GM21423 (cell line): ENCODE measurements around the gene NF1.
"Not testable (repeated sequence)": the region's sequence is repeated elsewhere in the genome, so short reads cannot be mapped to it uniquely, and the experiment has no call there.

ENCODE experiments used
- ATAC-seq: cut with Tn5 transposase; IDR thresholded peaks from one replicate; pipeline ENCODE4 v1.9.1; 2021; ENCODE audit warnings: mild to moderate bottlenecking, moderate library complexity; ENCODE audit not compliant: unreplicated experiment

NF1 gene

DNA sequence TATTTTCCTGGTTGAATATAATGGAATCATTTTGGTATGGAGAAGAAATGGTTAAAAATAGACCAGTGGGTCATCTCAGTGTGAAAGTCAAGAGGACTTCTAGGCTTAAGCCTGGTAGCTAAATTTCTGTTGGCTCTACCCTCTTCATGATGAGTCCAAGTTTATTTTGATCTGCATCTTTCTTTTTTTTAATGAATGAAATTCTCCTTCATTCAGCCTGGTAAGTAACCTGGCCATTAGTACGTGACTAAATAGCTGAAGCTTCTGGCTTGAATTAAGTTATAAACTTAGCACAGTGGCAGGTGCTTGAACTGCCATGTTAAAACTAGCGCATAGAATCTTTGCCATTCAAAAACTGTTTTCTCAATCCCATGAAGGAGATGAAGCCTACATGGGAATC, 28.0 kb downstream of the NF1 start:
- no peak for ATAC-seq

DNA sequence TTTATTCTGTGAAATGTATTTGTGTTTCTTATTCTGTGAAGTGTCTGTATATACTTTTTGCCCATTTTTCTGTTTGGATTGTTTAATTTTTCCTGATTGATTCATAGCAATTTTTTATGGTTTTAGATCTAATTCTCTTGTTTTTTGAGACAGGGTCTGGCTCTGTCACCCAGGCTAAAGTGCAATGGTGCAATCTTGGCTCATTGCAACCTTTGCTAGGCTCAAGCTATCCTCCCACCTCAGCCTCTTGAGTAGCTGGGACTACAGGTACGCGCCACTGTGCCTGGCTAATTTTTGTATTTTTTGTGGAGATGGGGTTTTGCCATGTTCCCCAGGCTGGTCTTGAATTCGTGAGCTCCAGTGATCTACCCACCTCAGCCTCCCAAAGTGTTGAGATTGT, 31.5 kb downstream of the NF1 start:
- ATAC-seq, result no peak

DNA sequence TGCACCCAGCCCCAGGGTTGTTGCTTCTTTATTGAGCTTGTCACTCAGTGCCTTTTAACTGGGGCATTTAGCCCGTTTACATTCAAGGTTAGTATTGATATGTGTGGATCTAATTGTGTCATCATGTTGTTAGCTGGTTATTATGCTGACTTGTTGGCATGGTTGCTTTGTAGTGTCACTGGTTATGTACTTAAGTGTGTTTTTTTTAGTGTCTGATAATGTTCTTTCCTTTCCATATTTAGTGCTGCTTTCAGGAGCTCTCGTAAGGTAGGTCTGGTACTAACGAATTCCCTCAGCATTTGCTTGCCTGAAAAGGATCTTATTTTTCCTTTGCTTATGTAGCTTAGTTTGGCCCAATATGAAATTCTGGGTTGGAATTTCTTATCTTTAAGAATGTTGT, 33.5 kb downstream of the NF1 start:
- ATAC-seq, result no peak

DNA sequence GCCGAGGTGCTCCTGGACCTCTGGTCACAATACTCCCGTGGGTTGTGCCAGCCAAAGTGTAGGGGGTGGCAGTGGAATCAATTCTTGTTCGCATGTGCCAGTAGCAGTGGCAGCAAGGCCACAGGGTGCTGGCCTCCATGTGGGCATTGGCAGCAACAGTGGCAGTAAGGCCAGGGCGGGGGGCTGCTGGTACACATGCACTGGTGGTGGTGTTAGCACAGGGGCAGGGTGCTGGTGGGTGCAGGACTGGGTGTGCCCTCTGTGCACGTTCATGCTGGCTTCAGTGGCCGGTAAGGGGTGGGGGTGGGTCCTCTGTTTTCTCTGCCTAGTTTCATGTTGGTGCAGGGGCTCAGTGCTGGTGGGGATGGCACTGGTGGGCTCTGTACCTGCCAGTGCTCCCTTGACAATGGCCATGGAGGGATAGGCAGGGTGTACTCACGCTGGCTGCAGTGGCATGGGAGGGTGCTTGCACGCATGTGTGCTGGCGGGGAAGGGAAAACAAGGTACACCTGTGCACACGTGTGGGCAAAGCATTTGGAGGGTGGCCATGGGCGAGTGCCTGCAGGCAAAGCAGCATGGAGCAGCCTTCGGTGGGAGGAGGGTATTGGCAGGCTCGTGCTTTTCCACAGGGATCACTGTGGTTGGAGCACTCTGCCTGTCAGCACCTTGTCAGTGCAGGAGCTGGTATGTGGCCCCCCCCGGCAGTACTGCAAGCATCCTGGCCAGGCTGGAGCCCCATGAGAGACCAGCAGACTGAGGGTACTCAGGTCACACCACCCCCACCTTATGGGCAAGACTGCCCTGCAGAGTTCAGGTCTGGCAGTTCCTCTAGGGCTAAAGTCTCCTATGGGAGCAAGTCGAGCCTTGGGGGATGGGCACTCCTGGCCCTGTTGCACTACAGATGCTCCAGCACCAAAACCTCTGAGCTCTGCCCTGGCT, 35.8 kb downstream of the NF1 start:
- no peak for ATAC-seq

DNA sequence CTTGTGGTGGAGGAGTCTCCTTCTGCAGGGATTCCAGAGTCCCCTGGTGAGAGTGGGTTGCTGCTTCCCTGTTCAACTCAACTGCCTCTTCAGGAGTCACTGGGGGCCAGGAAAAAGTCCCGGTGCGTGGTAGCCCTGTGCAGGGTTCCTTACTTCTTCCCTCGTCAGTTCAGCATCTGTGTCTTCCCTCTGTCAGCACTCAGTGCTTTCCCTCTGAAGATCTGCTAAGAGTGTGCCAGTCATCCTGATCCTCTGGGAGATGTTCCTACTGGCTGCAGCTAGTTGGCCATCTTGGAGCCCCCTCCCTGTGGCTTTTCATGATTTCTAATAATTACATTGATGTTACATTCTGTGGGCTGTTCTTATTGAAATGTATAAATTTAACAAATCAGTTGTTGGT, 36.5 kb downstream of the NF1 start:
- ATAC-seq, result no peak

DNA sequence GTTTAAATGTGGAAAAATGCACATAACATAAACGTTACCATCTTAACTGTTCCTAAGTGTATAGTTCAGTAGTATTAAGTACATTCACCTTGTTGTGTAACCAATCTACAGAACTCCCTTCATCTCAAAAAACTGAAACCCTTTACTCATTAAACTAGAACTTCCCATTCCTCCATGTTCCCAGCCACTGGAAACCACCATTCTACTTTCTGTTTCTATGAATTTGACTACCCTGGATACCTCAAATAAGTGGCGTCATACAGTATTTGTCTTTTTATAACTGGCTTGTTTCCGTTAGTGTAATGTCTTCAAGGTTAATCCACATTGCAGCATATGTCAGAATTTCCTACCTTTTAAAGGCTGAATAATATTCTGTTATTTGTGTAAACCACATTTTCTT, 38.2 kb downstream of the NF1 start:
- no peak for ATAC-seq

DNA sequence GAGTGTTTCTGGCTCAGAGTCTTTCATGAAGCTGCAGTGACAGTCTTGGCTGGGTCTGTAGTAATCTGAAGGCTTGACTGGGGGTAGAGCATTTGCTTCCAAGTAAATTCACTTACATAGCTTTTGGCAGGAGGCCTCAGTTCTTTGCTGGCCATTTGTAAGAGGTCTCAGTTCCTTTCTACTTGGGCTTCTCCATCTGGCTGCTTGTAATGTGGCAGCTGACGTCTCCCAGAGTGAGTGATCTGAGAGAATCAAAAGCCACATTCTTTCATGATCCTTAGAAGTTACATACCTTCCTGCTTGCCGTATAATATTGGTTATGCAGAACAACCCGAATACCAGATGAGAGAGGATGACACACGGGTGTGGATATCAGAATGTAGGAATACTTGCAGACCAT, 39.8 kb downstream of the NF1 start:
- no peak for ATAC-seq

DNA sequence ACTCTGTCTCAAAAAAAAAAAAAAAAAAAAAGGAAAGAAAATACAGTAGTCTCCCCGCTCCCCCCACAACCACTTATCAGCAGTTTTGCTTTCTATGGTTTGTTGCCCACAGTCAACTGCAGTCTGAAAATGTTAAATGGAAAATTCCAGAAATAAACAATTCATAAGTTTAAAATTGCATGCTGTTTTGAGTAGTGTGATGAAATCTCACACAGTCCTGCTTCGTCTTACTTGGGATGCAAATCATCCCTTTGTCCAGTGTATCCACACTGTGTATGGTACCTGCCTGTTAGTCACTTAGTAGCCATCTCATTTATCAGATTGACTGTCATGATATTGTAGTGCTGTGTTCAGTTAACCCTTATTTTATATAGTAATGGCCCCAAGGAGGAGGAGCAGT, 41.5 kb downstream of the NF1 start:
- no peak for ATAC-seq

DNA sequence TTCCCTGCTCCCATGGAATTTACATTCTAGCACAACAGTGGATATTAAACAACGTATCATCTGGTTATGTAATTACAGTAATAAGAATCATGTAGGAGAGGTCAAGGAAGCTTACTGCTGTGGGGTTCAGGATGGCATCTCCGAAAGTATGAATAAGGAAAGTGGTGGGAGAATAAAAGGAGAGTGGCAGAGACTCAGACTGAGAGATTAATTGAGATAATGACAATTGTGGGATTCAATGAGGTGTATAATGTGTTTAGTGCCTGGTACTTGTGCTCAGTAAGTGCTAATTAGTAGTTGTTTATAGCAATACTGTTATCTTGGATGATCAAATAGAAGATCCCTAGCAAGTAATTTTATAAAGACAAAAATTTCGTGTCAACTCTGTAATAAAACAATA, 45.3 kb downstream of the NF1 start:
- ATAC-seq, result no peak

DNA sequence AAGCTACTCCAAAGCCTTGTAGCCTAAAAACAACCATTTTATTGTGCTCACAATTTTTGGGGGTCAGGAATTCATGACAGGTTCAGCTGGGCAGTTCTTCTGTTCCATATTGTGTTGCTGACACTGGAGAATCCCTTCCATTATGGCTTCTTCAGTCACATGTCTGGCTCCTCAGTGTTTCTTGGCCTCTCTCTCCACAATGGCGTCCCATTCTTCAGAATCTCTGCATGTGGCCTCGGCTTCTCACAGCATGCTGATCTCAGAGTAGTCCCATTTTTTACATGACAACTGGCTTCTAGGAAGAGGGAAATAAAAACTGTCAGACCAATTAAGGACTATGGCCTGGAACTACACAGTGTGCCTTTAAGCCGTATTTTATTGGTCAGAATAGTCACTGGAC, 49.7 kb downstream of the NF1 start:
- ATAC-seq, result no peak

DNA sequence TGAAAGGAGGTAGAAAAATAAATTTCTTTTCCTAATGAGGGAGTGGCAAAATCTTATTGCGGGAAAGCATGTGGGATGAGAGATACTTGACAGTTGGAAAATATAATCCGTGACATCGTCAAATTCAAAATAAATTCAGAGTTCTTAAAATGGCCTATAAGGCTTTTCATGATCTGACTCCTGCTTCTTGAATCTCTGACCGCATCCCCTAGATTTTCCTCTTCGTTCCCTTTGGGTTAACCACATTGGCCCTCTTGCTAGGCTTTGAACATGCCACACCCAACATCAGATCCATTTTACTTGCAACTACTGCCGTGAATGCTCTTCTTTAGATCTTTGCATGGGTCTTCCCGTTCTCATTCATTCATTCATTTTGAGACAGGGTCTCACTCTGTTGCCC, 50.1 kb downstream of the NF1 start:
- ATAC-seq, result no peak

DNA sequence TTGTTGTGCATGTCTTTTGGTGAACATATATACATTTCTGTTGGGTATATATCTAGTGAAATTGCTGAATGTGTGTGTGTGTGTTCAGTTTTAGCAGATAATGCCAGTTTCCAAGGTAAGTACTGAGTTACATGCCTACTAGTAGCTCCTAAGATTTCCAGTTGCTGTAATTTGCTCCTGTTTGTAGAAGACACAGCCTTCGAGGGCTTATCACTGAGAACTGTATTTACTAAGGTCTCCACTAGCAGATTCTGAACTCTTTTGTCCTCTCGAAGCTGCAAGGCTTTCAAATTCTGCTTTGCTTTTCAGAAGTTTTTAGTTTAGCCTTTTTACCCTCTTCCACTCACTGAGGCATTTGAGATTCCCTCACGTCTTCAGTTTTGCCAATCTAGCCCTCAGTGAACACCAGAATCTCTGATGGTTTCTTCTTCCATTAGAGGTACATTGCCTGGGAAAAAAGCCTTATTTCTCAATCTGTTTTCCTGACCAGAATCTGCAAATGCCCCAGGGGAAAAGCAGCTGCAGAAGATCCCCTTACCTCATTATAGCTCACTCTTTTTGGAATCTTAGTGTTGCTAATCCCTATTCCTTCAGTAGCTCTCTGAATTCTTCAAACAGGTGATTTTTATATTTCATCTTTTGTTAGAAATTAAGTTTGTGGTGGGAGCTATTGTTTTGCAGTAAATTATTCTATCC, 52.9 kb downstream of the NF1 start:
- ATAC-seq, result no peak

DNA sequence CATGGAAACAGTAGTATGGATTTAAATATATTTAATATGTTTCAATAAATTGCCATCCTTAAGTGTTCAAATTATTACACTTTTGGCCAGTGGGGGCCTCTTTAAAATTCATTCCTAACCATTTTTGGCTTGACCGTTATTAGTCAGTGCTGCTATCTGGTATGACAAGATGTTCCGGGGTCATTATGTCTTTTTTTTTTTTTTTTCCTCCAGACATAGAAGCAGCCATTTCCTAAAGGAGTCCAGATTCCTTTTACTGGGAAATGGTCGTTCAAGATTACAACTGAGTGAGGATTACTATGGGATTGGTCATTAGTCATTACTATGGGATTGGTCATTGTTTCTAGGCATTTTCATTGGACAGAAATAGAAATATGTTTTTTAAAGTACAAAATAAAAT, 53.4 kb downstream of the NF1 start:
- ATAC-seq, result no peak

DNA sequence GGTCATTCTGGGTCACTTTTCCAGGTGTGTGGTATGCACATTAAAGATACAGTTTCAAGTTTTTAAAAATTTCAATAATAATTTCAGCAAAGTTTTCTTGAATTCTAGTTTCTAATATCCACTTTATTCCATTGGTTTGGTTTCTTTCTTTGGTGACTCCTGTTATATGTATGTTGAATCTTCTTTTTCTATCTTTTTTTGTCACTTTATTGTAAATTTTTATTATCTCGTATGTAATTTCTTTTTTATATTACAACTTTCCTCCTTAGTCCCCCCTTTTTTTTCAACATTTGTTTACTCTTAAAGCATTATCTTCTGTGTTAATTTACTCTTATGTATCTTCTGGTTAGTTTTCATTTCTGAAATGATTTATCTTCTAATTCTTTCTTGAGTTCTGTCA, 57.5 kb downstream of the NF1 start:
- ATAC-seq, result no peak

DNA sequence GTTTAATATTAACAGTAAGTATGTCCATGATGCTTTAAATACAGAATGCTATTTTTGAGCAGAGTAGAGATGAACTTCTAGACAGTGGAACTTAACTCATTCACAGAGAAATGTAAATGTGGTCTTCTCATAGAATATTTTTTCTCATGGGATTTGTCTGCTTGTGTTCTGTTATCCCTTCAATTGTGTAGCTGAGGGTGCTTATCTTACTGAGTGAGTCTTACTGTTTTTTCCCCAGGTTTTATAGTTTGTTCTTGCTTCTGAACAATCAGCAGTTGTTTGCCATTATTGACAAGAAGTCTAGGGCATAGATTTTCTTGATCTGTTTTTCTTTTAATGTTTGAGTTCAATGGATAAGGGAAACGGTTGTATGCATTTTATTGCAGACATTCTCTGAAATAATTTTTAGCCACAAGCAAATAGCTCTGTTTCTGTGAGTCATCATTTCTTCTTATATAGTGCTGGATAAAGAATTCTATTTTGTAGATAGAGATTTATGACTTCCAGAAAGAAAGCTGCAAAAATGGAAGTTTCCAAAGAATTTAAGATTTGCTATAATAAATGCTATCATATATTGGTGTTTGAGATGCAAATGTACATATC, 60.5 kb downstream of the NF1 start:
- no peak for ATAC-seq

DNA sequence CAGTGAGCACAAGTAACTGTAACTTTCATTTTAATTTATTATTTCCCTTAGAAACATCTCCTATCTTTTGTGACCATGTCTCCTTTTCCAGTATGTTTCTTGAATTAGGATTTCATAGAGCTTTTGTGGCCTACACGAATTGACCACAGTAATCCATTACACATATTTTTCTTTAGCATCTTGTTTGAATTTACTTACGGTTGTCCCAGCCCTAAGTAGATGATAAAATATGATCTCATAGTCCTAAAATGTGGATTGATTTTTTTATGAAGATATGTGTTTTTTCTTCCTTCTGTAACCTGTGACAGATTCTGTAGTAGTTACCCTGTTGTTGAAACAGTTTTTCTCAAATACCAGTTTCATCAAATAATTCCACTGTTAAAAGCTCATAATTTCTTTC, 61.5 kb downstream of the NF1 start:
- ATAC-seq, result no peak

DNA sequence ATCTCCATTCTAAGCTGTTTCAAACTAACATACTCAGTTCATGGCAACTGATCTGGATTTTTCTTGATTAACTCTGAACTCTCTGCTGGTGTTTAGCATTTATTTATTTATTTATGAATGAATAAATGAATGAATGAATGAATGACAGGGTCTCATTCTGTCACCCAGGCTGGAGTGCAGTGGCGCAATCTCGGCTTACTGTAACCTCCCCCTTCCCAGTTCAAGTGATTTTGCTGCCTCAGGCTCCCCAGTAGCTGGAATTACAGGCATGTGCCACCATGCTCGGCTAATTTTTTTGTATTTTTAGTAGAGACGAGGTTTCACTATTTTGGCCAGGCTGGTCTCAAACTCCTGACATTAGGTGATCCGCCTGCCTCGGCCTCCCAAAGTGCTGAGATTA, 62.1 kb downstream of the NF1 start:
- ATAC-seq, result not testable (repeated sequence)

DNA sequence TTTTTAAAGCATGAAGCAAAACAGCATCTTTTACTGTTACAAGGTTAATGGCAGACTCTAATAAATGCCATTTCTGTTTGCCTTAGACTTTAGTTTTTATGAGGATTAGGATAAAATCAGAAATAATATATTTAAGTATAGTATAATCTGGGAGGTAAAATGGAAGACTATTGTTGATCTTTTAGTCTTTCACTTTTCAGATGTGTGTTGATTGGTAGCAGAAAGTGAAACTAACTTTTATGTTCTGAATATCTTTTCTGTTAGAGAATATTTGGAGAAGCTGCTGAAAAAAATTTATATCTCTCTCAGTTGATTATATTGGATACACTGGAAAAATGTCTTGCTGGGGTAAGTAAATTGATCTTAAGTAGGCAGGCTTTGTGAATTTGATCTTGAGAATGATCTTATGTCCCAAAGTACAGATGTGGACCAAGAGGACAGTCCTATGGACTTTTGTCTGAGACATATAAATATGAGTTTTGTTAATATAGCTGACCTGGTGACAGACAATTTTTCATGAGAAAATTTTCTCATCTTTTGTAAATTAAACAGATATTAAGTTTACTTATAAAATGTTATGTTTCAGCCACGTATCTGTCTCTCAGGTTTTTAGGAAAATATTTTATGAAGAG, 64.1 kb downstream of the NF1 start:
- ATAC-seq, result no peak

DNA sequence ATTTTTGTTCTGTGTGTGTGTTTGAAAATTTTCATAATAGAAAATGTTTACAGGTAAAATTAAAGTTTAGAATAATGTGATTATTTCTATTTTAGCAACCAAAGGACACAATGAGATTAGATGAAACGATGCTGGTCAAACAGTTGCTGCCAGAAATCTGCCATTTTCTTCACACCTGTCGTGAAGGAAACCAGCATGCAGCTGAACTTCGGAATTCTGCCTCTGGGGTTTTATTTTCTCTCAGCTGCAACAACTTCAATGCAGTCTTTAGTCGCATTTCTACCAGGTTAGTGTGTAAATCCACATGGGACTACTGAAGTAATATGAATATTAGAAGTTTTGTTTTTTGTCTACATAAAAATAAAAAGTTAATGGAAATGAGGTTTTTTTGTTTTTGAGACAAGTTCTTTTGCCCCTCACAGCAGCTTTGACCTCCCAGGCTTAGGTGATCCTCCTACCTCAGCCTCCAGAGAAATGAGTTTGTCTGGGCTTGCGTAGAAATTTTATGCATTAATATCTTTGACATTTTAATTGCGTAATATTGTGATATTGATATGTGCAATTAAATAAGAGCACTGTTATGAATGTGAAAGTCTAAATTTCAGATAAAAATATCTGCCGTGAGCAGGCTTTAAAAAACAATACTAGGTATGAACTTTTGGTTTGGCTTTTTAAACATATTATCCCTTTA, 68.5 kb downstream of the NF1 start:
- no peak for ATAC-seq

DNA sequence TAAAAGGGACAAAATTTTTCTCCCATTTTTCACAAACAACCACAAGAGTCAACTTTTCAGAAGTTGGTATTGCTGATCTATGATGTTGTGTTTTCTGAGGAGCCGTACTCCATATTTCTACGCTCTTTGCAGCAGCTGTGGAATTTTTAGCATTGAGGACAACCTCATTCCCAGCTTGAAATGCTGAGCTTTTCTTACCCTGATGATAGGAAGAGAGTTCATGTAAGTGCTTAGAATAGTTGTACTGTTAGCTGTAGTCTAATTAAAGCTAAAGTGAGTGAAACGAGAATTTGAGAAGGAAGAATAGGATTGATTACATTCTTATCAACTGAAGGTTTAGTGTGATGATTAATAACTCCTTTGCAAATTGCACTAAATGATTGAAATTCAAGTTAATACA, 72.3 kb downstream of the NF1 start:
- no peak for ATAC-seq

DNA sequence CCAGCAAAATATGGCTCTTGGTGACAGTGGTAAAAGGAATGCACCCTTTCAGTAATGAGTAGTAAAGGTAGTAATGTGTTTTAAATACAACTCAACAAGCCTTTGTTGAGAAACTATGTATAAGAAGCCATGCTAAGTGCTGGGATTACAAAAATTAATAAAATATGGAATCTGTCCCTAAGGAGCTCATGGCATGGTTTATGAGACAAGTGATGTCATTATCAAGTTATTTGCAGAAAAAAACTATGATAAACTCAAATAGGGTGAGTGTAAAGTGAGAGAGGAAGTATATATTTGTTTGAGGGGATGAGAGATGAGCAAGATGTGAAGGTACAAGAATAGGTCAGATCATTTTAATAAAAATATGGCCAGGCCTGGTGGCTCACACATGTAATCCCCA, 76.9 kb downstream of the NF1 start:
- ATAC-seq, result no peak
